PC-9 (cell line): ENCODE results near the gene STARD4.

Source experiments
- EZH2 ChIP-seq: fragments of 200-600 bp; sonication (generic); IDR thresholded peaks from 2 replicates; pipeline ENCODE4 v1.8.0; 2017; ENCODE audit warnings: antibody characterized with exemption, low read depth
- TF ChIP-seq, protein P1 (sequence below): fragments of 200-600 bp; sonication (generic); conservative IDR thresholded peaks from 2 replicates; pipeline ENCODE4 v1.6.1; 2017; ENCODE audit warnings: mixed run types, antibody characterized with exemption, mild to moderate bottlenecking, moderate library complexity

DNA sequence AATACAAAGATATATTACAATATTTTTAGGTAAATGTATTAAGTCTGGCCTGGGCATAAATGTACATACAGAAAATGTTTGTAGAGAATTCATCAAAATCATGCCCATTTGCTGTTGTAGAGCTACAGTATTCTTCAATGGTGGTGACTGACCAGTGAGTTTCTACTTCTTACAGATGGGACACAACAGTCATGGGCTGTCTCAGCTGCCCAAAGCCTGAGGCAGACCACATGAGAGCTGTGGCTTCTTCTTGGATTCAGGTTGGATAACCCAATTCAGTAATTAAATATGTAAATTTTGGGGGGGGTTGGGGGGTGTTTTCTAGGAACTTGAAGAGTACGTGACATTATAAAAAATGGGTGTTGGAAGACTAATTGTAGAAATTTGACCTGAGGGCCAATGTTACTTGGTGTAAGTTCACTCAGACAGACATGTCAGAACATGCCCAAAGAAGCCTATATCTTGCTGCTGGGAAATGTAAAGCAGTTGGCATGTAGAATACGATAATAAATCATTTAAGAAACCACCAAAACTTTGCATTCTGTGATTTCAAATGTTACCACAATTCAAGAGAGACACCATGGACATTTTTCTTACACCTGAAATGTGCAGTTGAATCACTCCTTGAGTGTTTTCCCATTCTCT lies 17.9 kb downstream of the STARD4 start:
- TF ChIP-seq, protein P1, sequence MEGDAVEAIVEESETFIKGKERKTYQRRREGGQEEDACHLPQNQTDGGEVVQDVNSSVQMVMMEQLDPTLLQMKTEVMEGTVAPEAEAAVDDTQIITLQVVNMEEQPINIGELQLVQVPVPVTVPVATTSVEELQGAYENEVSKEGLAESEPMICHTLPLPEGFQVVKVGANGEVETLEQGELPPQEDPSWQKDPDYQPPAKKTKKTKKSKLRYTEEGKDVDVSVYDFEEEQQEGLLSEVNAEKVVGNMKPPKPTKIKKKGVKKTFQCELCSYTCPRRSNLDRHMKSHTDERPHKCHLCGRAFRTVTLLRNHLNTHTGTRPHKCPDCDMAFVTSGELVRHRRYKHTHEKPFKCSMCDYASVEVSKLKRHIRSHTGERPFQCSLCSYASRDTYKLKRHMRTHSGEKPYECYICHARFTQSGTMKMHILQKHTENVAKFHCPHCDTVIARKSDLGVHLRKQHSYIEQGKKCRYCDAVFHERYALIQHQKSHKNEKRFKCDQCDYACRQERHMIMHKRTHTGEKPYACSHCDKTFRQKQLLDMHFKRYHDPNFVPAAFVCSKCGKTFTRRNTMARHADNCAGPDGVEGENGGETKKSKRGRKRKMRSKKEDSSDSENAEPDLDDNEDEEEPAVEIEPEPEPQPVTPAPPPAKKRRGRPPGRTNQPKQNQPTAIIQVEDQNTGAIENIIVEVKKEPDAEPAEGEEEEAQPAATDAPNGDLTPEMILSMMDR, result no peak
- TF ChIP-seq EZH2, result no peak
